GM13976 (cell line): ENCODE data around the gene HOXB6.

Experiments
- DNase-seq: peaks from one replicate; pipeline ENCODE4 v3.0.0; 2012; ENCODE audit warnings: low spot score
- CTCF ChIP-seq: IDR thresholded peaks from 2 replicates; pipeline ENCODE4 v1.5.1; 2012; ENCODE audit warnings: borderline replicate concordance, mild to moderate bottlenecking; ENCODE audit not compliant: insufficient read depth; ENCODE audit errors: extremely low read depth, missing control alignments, control extremely low read depth
- in situ Hi-C: fragments of 300-500 bp; cut with MboI; formaldehyde crosslinking; loops from one replicate; pipeline ENCODE4 v1.12.0; 2022; ENCODE audit warnings: low sequenced_read_pairs, mixed read lengths, inconsistent platforms; ENCODE audit not compliant: unreplicated experiment

HOXB6 gene

GRCh38 chr17:48576479-48577309 is 28.1 kb downstream of the HOXB6 start:
- no peak for TF ChIP-seq CTCF
- in situ Hi-C loops, result no loop called here
- DNase-seq, result no peak

GRCh38 chr17:48575673-48576478 is 28.9 kb downstream of the HOXB6 start:
- in situ Hi-C loops, result no loop called here
- TF ChIP-seq CTCF, result no peak
- DNase-seq, result no peak

- DNase-seq, result no peak
- in situ Hi-C loops, result no loop called here
- no peak for TF ChIP-seq CTCF
Measured at GRCh38 chr17:48575066-48575582, 29.7 kb downstream of the HOXB6 start.

- in situ Hi-C loops, result no loop called here
- DNase-seq, result no peak
- TF ChIP-seq CTCF, result no peak
Measured at GRCh38 chr17:48574505-48575065, 30.2 kb downstream of the HOXB6 start.

GRCh38 chr17:48571826-48572417 is 32.9 kb downstream of the HOXB6 start:
- DNase-seq, result no peak
- in situ Hi-C loops, result no loop called here
- no peak for TF ChIP-seq CTCF
